Tibial artery (tissue), 4 donors: Measurements from ENCODE around the gene HAND2.
A peak's percentile ranks its signal among the peaks of the same experiment; 100 is the strongest.

Source experiments
- DNase-seq, 2 donors: peaks; one replicate each; pipeline ENCODE4 v3.0.0-alpha.2; 2019
- H3K27ac ChIP-seq, 2 donors: fragments of 200-600 bp; sonication (generic) in 1 of 2; 1 replicate in 1 of 2; 2 replicates in 1 of 2; pipeline ENCODE4 v1.5.1; 2018 to 2019; ENCODE audit warnings: mild to moderate bottlenecking in 1 of 2
- H3K27me3 ChIP-seq, 2 donors: fragments of 200-600 bp; sonication (generic) in 1 of 2; one replicate each; pipeline versions ENCODE4 v1.5.1 to v1.6.0; 2016 to 2019
- H3K36me3 ChIP-seq, 3 donors: fragments of 200-600 bp; sonication (generic) in 2 of 3; one replicate each; pipeline ENCODE4 v1.5.1; 2016 to 2019; ENCODE audit warnings: mild to moderate bottlenecking in 2 of 3
- H3K4me1 ChIP-seq, 4 donors: fragments of 200-600 bp; sonication (generic) in 2 of 4; 1 replicate in 3 of 4; 2 replicates in 1 of 4; pipeline ENCODE4 v1.5.1; 2016 to 2019
- H3K4me3 ChIP-seq, 2 donors: fragments of 200-600 bp; sonication (generic) in 1 of 2; 1 replicate in 1 of 2; 2 replicates in 1 of 2; pipeline ENCODE4 v1.5.1; 2018 to 2019; ENCODE audit warnings: mild to moderate bottlenecking in 2 of 2
- H3K9me3 ChIP-seq, 3 donors: fragments of 200-600 bp; sonication (generic) in 1 of 3; one replicate each; pipeline ENCODE4 v1.5.1; 2016 to 2019
- CTCF ChIP-seq, 2 experiments: fragments of 200-600 bp in 1 of 2; fragments of 450-650 bp in 1 of 2; IDR thresholded peaks; one replicate each; pipeline ENCODE4 v1.5.1; 2017 to 2019; ENCODE audit warnings: antibody characterized with exemption in 2 of 2, mild to moderate bottlenecking in 1 of 2, moderate library complexity in 1 of 2
- intact Hi-C: fragments of 100-400 bp; cut with DNase I; formaldehyde crosslinking; loops from one replicate; pipeline ENCODE4 v1.15.0; 2023; ENCODE audit warnings: low total_unique reads

Gene HAND2

GRCh38 chr4:173529477-173530325 is at the start of gene HAND2:
Gene HAND2 (minus strand): TSS chr4:173530229. CDS start chr4:173529289, 940 bp downstream.
- H3K27ac ChIP-seq, result peak within 1 kb of the TSS; percentile 97 to 99
- peak within 1 kb of the TSS; percentile 91 to 92 for H3K4me3 ChIP-seq
- DNase-seq, result peak; percentile 69 to 92
- peaks cover 0 to 28% (median 18%) of the 10 kb centered on the region in 4 donors for H3K4me1 ChIP-seq
- no peak for TF ChIP-seq CTCF (IDR thresholded peaks at IDR 0.05)
- H3K9me3 ChIP-seq, result no peaks in the 10 kb centered on the region
- intact Hi-C loops, result no loop called here
- H3K36me3 ChIP-seq, result no peaks in the 10 kb centered on the region
- H3K27me3 ChIP-seq, result no peaks in the 10 kb centered on the region

GRCh38 chr4:173578956-173579355 is 48.9 kb upstream of the HAND2 start:
- H3K4me3 ChIP-seq, result no peak overlapping the region
- TF ChIP-seq CTCF (IDR thresholded peaks at IDR 0.05), result no peak
- H3K27me3 ChIP-seq, result no peaks in the 10 kb centered on the region
- H3K4me1 ChIP-seq, result no peaks in the 10 kb centered on the region
- no peak overlapping the region for H3K27ac ChIP-seq
- H3K36me3 ChIP-seq, result no peaks in the 10 kb centered on the region
- intact Hi-C loops, result no loop called here
- DNase-seq, result no peak
- H3K9me3 ChIP-seq, result no peaks in the 10 kb centered on the region

GRCh38 chr4:173577963-173578362 is 47.9 kb upstream of the HAND2 start:
- no peak for DNase-seq
- Histone ChIP-seq H3K4me1 (no peaks in the 10 kb centered on the region), H3K4me3 (no peak overlapping the region), H3K27ac (no peak overlapping the region), H3K27me3 (no peaks in the 10 kb centered on the region), H3K36me3 (no peaks in the 10 kb centered on the region), H3K9me3 (no peaks in the 10 kb centered on the region)
- no peak for TF ChIP-seq CTCF (IDR thresholded peaks at IDR 0.05)
- intact Hi-C loops, result no loop called here

GRCh38 chr4:173575482-173576152 is 45.6 kb upstream of the HAND2 start:
- Histone ChIP-seq H3K4me1 (no peaks in the 10 kb centered on the region), H3K9me3 (no peaks in the 10 kb centered on the region), H3K27me3 (no peaks in the 10 kb centered on the region), H3K4me3 (no peak overlapping the region), H3K27ac (no peak overlapping the region), H3K36me3 (no peaks in the 10 kb centered on the region)
- intact Hi-C loops, result no loop called here
- no peak for DNase-seq
- no peak for TF ChIP-seq CTCF (IDR thresholded peaks at IDR 0.05)

- H3K4me1 ChIP-seq, result no peaks in the 10 kb centered on the region
- DNase-seq, result no peak
- H3K36me3 ChIP-seq, result no peaks in the 10 kb centered on the region
- no peaks in the 10 kb centered on the region for H3K9me3 ChIP-seq
- intact Hi-C loops, result no loop called here
- TF ChIP-seq CTCF (IDR thresholded peaks at IDR 0.05), result no peak
- no peaks in the 10 kb centered on the region for H3K27me3 ChIP-seq
- H3K4me3 ChIP-seq, result no peak overlapping the region
- no peak overlapping the region for H3K27ac ChIP-seq
Measured at GRCh38 chr4:173573725-173574124, 43.7 kb upstream of the HAND2 start.
